CD4-positive, alpha-beta T cell (primary cell): ENCODE results near the gene FIGLA. TPM values are rescaled to one million over a fixed set of nuclear protein-coding genes. Genes with fewer than 3 reads are reported as not detected.

ENCODE experiments used
- ATAC-seq: fragments of 200-7000 bp; cut with Tn5 transposase; one replicate; pipeline ENCODE4 v1.10.0; 2022; ENCODE audit warnings: mild to moderate bottlenecking; ENCODE audit not compliant: poor library complexity
- CTCF ChIA-PET: fragments of 350-600 bp; sonication (Branson Sonifier 250); formaldehyde crosslinking; loops from one replicate; lab custom pipeline; 2021; ENCODE audit warnings: antibody characterized with exemption, inconsistent platforms; lab: Charles Lee
- POLR2A ChIA-PET: fragments of 350-600 bp; sonication (Branson Sonifier 250); formaldehyde crosslinking; loops from one replicate; lab custom pipeline; 2021; ENCODE audit warnings: antibody characterized with exemption, inconsistent platforms; lab: Charles Lee
- DNase-seq, 14 experiments: peaks; one replicate each; pipeline ENCODE4 v3.0.0-alpha.2; 2013 to 2020; ENCODE audit warnings: mixed read lengths in 2 of 14
- H3K27ac ChIP-seq, 2 donors: one replicate each; pipeline versions ENCODE4 v1.5.1 to v1.7.0; 2013; ENCODE audit warnings: low read length in 2 of 2, low read depth in 1 of 2, mild to moderate bottlenecking in 1 of 2
- H3K27me3 ChIP-seq, 2 experiments: 1 replicate in 1 of 2; 2 replicates in 1 of 2; pipeline versions ENCODE4 v1.6.1 to v1.7.0; 2013; ENCODE audit warnings: low read length in 2 of 2, control low read depth in 1 of 2, mild to moderate bottlenecking in 1 of 2, moderate library complexity in 1 of 2; ENCODE audit not compliant: insufficient read depth in 2 of 2, control insufficient read depth in 1 of 2
- H3K36me3 ChIP-seq: one replicate; pipeline ENCODE4 v1.6.1; 2013; ENCODE audit warnings: low read length, control low read depth; ENCODE audit not compliant: insufficient read depth
- H3K4me1 ChIP-seq: one replicate; pipeline ENCODE4 v1.6.1; 2013; ENCODE audit warnings: low read length, control low read depth; ENCODE audit not compliant: insufficient read depth
- H3K4me3 ChIP-seq: one replicate; pipeline ENCODE4 v1.5.1; 2013; ENCODE audit warnings: mild to moderate bottlenecking, low read length, moderate library complexity
- H3K9me3 ChIP-seq, 2 experiments: 1 replicate in 1 of 2; 2 replicates in 1 of 2; pipeline versions ENCODE4 v1.6.1 to v1.7.0; 2013; ENCODE audit warnings: low read length in 2 of 2, mild to moderate bottlenecking in 2 of 2, control low read depth in 1 of 2, moderate library complexity in 1 of 2; ENCODE audit not compliant: control insufficient read depth in 1 of 2, insufficient read depth in 1 of 2
- H3K27ac Mint-ChIP-seq: one replicate; pipeline ENCODE4 v1.8.0; 2020; ENCODE audit warnings: mixed read lengths
- H3K27me3 Mint-ChIP-seq: one replicate; pipeline ENCODE4 v1.8.0; 2021; ENCODE audit warnings: mixed read lengths
- H3K36me3 Mint-ChIP-seq: one replicate; pipeline ENCODE4 v1.8.0; 2021; ENCODE audit warnings: low read depth, mixed read lengths
- H3K4me1 Mint-ChIP-seq: one replicate; pipeline ENCODE4 v1.8.0; 2021; ENCODE audit warnings: low read depth, mixed read lengths
- H3K4me3 Mint-ChIP-seq: one replicate; pipeline ENCODE4 v1.8.0; 2020; ENCODE audit warnings: mild to moderate bottlenecking, mixed read lengths
- H3K9me3 Mint-ChIP-seq: one replicate; pipeline ENCODE4 v1.8.0; 2020; ENCODE audit warnings: mixed read lengths
- intact Hi-C, 2 experiments: fragments of 100-400 bp; cut with DNase I in 1 of 2; cut with micrococcal nuclease in 1 of 2; formaldehyde crosslinking; loops; one replicate each; pipeline versions ENCODE4 v1.15.1 to v1.9.0; 2023 to 2025; cut with DNase I, micrococcal nuclease
- total RNA-seq, 174 experiments: library from RNA in 2 of 174; stranded (reverse) in 2 of 174; gene quantifications; one replicate each; pipeline ENCODE4 v1.2.3 and lab custom pipeline; 2021 to 2026
- TF ChIP-seq, protein P1 (sequence below): fragments of 200-600 bp; IDR thresholded peaks from one replicate; pipeline ENCODE4 v1.8.0; 2022; ENCODE audit warnings: antibody characterized with exemption, mild to moderate bottlenecking

Gene FIGLA
- total RNA-seq, 2 experiments from 2014 or later, result not detected

DNA sequence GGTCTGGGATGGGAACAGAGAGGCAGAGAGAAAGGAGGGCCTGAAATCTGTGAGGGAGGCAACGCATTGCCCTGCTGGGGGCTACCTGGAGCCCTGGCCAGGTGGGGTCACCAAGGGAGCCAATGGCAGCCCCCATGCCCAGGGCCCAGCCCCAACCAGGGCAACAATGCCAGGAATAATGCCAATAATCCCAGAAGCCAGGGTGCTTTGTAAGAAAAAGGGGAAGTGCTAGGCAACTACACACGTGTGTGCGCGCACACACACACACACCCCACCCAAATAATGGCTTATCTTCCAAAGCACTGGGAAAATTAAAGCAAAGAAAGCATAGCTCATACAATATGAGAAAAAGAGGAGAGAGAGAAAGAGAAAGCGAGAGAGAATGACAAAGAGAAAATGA lies 36.9 kb upstream of the FIGLA start:
- Histone ChIP-seq H3K36me3 (no peaks in the 10 kb centered on the region), H3K4me1 (peaks cover 4% of the 10 kb centered on the region), H3K27ac (no peak overlapping the region), H3K27me3 (no peaks in the 10 kb centered on the region), H3K9me3 (no peaks in the 10 kb centered on the region), H3K4me3 (no peak overlapping the region)
- DNase-seq, result no peak
- CTCF ChIA-PET, result no interaction called here
- H3K4me3 Mint-ChIP-seq, result no peak overlapping the region
- H3K4me1 Mint-ChIP-seq, result no peaks in the 10 kb centered on the region
- H3K36me3 Mint-ChIP-seq, result no peaks in the 10 kb centered on the region
- intact Hi-C loops, result no loop called here
- H3K9me3 Mint-ChIP-seq, result no peaks in the 10 kb centered on the region
- no peaks in the 10 kb centered on the region for H3K27me3 Mint-ChIP-seq
- TF ChIP-seq, protein P1, sequence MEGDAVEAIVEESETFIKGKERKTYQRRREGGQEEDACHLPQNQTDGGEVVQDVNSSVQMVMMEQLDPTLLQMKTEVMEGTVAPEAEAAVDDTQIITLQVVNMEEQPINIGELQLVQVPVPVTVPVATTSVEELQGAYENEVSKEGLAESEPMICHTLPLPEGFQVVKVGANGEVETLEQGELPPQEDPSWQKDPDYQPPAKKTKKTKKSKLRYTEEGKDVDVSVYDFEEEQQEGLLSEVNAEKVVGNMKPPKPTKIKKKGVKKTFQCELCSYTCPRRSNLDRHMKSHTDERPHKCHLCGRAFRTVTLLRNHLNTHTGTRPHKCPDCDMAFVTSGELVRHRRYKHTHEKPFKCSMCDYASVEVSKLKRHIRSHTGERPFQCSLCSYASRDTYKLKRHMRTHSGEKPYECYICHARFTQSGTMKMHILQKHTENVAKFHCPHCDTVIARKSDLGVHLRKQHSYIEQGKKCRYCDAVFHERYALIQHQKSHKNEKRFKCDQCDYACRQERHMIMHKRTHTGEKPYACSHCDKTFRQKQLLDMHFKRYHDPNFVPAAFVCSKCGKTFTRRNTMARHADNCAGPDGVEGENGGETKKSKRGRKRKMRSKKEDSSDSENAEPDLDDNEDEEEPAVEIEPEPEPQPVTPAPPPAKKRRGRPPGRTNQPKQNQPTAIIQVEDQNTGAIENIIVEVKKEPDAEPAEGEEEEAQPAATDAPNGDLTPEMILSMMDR, result no peak
- POLR2A ChIA-PET, result no interaction called here
- no peak overlapping the region for H3K27ac Mint-ChIP-seq
- ATAC-seq, result no peak

DNA sequence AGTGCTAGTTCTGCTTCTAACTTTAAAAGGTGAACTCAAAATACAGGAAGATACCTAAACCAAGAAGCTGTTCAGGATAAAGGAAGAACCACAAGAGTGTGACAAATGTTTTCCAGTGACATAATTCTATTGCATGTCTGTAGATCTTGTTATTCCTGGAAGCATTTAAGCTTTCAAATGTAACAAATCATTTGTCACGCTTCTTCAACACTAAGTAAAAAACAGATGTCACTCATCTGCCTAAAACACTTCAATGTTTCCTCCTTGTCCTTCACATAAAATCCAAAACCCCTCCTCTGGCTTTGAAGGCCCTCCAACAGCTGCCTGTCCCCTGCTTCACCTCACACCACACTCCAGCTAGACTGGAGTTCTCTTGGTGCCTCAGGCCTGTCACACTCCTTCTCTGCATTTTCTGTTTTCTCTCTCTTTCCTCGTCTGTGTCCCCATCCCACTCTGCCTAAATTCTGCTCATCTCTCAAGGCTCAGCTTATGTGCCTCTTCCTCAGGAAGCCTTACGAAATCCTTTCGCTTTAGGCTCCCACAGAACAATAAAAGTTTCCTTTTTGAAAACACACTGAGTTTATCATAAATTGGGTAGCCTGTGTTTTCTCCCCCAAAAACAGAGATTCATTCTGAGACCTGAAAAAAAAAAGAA lies 36.4 kb upstream of the FIGLA start:
- intact Hi-C loops, result no loop called here
- H3K4me3 Mint-ChIP-seq, result no peak overlapping the region
- no peak overlapping the region for H3K27ac Mint-ChIP-seq
- H3K9me3 ChIP-seq, result no peaks in the 10 kb centered on the region
- TF ChIP-seq, protein P1, result no peak
- no peak for ATAC-seq
- no peaks in the 10 kb centered on the region for H3K4me1 Mint-ChIP-seq
- no peak overlapping the region for H3K4me3 ChIP-seq
- no peaks in the 10 kb centered on the region for H3K36me3 Mint-ChIP-seq
- peaks cover 6% of the 10 kb centered on the region for H3K4me1 ChIP-seq
- ChIA-PET POLR2A (no interaction called here), CTCF (no interaction called here)
- H3K27me3 Mint-ChIP-seq, result no peaks in the 10 kb centered on the region
- no peaks in the 10 kb centered on the region for H3K9me3 Mint-ChIP-seq
- no peak overlapping the region for H3K27ac ChIP-seq
- no peaks in the 10 kb centered on the region for H3K36me3 ChIP-seq
- H3K27me3 ChIP-seq, result no peaks in the 10 kb centered on the region
- DNase-seq, result no peak

DNA sequence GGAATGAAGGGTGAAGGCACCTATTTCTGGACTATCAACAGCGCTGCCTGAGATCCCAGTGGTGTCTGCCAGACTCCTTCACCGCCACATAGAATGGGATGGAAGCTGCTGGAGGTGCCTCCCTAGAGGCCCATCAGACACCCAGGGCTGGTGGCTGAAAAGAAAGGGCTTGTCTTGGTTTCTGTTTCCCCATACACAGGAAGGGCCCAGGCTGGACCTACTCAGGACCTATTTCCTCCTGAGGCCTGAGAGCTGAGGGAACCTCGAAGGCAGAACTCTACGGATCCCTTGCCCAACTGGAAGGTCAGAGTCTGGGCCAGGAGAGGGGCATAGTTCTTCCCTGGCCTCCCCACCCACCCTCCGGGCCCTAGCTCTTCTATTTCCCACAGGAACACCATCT lies 32.8 kb upstream of the FIGLA start:
- H3K4me1 Mint-ChIP-seq, result no peaks in the 10 kb centered on the region
- H3K27me3 Mint-ChIP-seq, result peaks cover 5% of the 10 kb centered on the region
- no peaks in the 10 kb centered on the region for H3K27me3 ChIP-seq
- ChIA-PET CTCF (no interaction called here), POLR2A (no interaction called here)
- no peaks in the 10 kb centered on the region for H3K9me3 ChIP-seq
- no peak overlapping the region for H3K4me3 Mint-ChIP-seq
- H3K27ac Mint-ChIP-seq, result no peak overlapping the region
- no peaks in the 10 kb centered on the region for H3K36me3 ChIP-seq
- TF ChIP-seq, protein P1, result no peak
- ATAC-seq (no peak), DNase-seq (no peak)
- peaks cover 6% of the 10 kb centered on the region for H3K4me1 ChIP-seq
- no peak overlapping the region for H3K27ac ChIP-seq
- no peaks in the 10 kb centered on the region for H3K36me3 Mint-ChIP-seq
- H3K4me3 ChIP-seq, result no peak overlapping the region
- H3K9me3 Mint-ChIP-seq, result no peaks in the 10 kb centered on the region
- intact Hi-C loops, result no loop called here
